HG02970 (cell line): ENCODE measurements around the gene MYRF.

Experiments used
- ATAC-seq: cut with Tn5 transposase; IDR thresholded peaks from one replicate; pipeline ENCODE4 v1.9.1; 2021; ENCODE audit warnings: mild to moderate bottlenecking, moderate library complexity, moderate number of reproducible peaks; ENCODE audit not compliant: unreplicated experiment, low FRiP score

MYRF gene

GRCh38 chr11:61773809-61774208 lies 21.4 kb downstream of the MYRF start:
- no peak for ATAC-seq

DNA sequence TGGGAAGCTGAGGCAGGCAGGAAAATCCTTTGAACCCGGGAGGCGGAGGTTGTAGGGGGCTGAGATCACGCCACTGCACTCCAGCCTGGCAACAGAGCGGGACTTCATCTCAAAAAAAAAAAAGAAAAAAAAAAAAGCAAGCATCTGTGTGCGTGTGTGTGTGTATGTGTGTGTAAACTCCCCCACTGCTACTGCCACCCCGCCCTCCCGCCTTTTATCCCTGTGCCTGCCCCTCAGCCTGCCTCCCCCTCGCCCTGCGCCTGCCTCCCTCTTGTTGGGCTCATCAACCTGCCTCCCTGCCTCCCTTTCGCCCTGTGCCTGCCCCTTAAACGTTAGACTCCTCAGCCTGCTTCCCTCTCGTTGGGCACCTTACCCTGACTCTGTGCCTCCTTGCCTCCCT lies 22.0 kb downstream of the MYRF start:
- no peak for ATAC-seq

GRCh38 chr11:61775106-61775505 lies 22.7 kb downstream of the MYRF start:
- ATAC-seq: no peak

DNA sequence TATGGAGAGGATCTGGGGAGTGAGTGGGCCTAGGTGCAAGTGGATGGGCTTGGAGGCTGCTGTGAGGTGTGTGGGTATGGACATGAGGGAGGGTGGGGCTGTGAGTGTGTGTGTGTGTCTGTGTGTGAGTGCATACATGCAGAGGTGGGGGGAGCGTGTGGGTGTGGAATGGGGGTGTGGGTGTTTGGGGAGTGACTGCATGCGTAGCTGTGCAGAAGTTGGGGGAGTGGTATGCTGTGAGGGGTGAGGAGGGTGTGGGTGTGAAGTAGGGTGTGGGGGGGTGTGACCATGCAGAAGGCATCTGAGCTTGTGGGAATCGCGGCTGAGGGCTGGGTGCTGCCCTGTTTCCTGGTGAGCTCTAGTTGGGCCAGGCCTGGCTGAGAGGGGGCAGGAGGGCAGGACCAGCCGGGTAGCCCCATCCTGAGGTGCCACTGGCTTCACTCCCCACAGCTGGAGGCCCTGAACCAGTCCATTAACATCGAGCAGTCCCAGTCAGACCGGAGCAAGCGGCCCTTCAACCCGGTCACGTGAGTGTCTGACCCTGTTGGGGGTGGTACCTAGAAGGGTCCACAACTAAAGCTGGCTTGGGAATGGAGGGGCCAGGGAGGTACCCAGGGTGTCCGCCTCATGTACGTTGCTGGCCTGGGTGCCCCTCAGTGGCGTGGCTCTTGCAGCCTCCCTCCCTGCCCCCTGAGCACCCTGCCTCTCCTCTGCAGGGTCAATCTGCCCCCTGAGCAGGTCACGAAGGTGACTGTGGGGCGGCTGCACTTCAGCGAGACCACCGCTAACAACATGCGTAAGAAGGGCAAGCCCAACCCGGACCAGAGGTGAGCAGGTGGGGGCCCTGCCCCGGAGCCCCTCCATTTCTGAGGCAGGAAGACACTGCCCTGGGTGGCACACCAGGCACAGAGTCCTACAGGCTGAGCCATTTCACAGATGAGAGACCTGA lies 23.4 kb downstream of the MYRF start:
- ATAC-seq: no peak

- no peak for ATAC-seq
Measured at GRCh38 chr11:61776561-61777075, 24.2 kb downstream of the MYRF start.

DNA sequence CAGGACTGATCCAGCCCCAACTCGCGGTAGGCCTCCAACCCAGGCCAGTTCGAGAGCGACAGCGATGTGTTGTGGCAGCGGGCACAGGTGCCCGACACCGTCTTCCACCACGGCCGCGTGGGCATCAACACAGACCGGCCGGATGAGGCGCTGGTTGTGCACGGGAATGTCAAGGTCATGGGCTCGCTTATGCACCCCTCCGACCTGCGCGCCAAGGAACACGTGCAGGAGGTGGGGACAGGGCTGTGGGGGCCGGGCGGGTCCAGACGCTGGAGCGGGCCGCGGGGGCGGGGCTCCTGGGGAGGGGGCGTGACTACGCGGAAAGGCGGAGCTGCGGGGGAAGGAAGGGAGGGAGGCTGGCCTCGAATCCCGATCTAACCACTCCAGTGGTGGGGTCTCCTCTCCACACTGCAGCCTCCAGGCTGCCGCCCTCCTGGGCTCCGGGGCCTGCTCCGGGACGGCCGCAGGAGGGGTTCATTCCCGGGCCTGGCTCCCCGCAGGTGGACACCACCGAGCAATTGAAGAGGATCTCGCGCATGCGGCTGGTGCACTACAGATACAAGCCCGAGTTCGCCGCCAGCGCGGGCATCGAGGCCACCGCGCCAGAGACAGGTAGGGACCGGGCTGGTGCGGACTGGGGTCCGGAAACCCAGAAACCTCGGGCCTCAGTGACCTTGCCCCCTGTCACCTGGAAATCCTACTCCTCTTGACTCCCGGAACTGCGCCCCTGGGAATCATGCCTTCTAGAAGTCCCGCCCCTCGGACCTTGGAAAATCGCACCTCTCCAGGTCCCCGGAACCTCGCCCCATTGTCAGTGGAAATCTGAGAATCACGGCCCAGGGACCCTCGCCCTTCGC lies 25.0 kb downstream of the MYRF start:
- no peak for ATAC-seq

DNA sequence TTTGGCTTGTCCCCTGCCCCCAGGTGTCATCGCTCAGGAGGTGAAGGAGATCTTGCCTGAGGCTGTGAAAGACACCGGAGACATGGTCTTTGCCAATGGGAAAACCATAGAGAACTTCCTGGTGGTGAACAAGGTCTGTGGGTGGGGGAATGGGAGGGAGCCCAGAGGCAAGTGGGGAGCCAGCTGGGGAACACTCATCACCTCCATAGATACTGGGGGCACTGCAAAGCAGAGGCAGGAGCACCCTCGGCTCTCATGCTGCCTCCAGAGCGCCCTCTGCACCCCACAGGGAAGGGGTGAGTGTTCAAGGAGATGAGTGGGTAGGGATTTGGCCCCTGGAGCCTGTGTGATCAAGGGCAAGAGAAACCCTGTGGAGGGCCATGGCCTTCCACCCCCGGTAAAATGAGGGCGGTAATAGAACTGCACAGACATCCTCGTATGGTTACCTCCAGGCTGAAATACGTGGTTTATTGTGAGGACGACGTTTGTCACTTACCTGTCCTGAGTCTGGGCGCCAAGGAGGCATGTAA lies 26.0 kb downstream of the MYRF start:
- no peak for ATAC-seq

- no peak for ATAC-seq
Measured at GRCh38 chr11:61778920-61779650, 26.6 kb downstream of the MYRF start.

DNA sequence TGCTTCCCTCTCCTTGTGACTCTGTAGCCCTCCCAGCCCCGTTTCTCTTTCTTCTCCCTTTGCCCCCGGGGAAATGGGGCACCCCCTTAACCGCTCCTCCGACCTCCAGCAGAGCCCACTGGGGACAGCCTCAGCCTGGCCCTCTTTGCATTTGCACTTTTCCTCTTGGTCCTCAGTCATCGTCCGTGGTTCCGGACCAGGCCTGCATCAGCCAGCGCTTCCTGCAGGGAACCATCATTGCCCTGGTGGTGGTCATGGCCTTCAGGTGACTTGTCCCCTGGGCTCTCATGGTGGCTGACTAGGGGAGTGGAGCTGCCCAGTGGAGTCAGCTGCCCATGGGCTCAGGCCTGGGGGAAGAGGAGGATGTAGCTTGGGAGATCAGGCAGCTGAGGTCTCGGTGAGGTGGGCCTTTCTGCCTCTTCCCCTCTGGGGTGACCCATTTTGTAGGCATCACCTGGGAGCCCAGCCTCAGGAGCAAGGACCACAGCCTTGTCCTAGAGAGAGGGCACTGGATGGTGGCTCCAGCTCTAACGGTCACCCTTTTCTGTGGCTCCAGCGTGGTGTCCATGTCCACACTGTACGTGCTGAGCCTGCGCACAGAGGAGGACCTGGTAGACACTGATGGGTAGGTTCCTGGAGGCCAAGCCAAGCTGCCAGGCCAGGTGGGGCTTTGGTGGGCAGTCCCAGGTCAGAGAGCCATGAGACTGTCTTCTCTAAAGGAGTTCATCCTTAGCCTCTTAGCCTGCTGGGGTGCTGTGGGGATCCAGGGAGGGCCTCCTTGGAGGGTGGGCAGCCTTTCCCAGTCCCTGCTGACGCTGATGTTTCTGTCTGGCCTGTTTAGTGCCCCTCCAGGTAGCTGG lies 27.5 kb downstream of the MYRF start:
- ATAC-seq: no peak

DNA sequence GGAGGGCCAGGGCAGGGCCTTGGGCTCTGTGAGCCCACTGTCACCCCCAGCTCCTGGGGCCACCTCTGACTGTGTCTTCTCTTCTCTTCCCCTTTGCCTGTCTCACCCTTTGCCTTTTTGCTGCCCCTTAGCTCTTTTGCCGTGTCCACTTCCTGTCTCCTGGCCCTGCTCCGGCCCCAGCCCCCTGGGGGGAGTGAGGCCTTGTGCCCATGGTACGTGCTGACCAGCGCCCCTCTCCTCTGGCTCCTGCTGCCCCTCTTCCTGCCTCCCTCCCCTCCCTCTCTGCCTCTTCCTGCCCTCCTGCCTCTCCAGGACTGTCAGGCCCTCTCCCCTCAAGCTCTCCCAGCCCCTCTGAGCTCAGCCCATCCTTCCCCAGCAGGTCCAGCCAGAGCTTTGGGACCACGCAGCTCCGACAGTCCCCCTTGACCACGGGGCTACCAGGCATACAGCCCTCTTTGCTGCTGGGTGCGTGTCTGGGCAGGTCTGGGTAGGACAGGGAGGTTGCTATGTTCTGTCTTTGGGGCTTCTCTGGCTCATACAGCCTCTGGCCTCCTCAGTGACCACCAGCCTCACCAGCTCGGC lies 28.2 kb downstream of the MYRF start:
- ATAC-seq: no peak

GRCh38 chr11:61781585-61781984 lies 29.1 kb downstream of the MYRF start:
- no peak for ATAC-seq

DNA sequence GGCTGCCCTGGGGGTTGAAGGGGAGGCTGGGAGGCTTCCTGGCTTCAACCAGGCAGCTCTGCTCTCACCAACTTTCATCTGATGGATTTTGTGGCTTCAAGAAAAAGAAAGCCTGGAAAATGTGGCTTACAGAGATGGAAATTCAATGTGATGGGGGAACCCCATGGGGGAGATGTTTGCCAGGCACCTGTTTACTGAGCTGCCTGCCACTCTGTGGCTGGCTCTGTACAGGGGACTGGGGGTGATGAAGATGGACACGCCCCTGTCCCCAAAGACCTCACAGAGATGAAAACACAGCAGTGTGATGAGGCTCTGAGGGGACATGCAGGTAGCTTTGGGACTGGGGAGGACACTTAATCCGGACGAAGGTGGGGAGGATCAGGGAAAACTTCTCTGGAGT lies 29.9 kb downstream of the MYRF start:
- no peak for ATAC-seq

DNA sequence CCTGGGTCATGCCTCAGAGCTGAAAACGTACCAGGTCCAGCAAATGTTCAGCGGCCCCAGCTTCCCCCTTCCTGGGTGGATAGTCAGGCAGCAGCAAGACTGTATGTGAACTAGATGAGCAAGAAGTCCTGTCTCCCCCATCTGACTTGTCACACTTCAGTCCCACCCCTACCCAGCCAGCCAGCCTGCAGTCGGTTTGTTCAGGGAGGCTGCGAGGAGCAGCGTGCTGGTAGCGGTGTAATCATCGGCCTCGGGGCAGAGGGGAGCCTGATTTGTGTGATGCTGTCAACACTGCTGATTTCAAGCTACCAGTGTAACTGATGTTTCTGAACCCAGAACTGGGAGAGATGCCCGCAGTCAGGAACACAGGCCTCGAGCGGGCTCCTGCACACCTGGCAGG lies 30.4 kb downstream of the MYRF start:
- no peak for ATAC-seq

GRCh38 chr11:61783717-61784505 lies 31.5 kb downstream of the MYRF start:
- no peak for ATAC-seq

GRCh38 chr11:61784506-61784805 lies 32.0 kb downstream of the MYRF start:
- ATAC-seq: no peak

DNA sequence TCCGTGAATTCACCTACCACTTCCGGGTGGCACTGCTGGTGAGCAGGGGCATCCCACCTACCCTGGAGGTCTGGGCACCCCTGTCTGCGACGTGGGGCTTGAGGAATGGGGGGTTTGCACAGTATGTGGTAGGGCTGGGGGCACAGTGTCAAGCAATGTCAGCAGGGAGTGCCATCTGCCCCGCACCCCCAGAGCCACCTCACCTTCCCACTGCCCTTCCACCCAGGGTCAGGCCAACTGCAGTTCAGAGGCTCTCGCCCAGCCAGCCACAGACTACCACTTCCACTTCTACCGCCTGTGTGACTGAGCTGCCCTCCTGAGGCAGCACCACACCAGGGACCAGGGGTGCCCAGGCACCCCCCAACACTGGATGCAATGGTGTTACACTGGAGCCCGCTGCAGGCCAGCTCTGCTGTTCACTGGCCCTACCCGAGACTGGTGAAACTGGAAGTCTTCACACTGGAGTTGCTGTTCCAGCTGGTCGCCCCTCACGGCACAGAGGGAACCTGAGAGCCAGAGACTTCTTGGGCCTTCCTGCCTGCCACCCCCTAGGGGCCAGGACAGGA lies 33.5 kb downstream of the MYRF start:
- no peak for ATAC-seq

GRCh38 chr11:61787928-61788491 lies 35.6 kb downstream of the MYRF start:
- no peak for ATAC-seq
